GM19238 (cell line): ENCODE data around the gene LCE3A.
"Not testable (repeated sequence)": the region's sequence is repeated elsewhere in the genome, so short reads cannot be mapped to it uniquely, and the experiment has no call there.

Experiments used
- DNase-seq: peaks from one replicate; pipeline ENCODE4 v3.0.0; 2011; ENCODE audit warnings: low spot score; ENCODE audit not compliant: insufficient read length

Gene LCE3A, protein sequence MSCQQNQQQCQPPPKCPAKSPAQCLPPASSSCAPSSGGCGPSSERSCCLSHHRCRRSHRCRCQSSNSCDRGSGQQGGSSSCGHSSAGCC

DNA sequence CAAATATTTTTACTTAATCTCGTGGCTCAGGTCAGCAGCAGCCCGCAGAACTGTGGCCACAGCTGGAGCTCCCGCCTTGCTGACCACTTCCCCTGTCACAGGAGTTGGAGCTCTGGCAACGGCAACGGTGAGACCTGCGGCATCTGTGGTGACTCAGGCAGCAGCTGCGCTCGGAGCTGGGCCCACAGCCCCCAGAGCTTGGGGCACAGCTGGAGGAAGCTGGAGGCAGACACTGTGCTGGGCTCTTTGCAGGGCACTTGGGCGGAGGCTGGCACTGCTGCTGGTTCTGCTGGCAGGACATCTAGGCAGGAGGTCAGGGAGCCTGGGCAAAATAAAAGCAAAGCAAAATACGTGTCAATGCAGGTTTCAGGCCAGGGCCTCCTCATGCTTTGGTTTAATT is at the start of gene LCE3A:
Gene LCE3A (minus strand): TSS at position 301 of the 400 bp plus-strand sequence. CDS start 0 bp downstream, at position 301.
- DNase-seq = no peak

DNA sequence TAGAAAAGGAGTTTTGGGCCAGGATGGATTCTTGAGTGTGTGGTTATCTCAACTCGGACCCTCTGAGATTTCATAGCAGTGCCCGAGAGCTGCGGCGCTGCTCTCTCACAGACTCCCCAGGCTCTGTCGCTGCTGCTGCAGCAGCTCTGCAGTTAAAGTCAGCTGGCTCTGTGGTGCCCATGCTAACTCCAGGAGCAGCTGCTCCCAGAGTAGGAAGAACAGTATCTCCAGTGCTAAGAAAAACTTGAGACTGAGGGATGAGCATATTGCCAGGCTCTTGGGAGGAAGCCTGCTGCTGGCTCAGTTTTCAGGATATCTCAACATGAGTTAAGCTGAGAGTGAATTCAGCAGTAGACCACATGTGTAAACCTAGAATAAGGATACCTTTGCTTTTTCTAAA is 44.7 kb upstream of the LCE3A start:
- DNase-seq = no peak

DNA sequence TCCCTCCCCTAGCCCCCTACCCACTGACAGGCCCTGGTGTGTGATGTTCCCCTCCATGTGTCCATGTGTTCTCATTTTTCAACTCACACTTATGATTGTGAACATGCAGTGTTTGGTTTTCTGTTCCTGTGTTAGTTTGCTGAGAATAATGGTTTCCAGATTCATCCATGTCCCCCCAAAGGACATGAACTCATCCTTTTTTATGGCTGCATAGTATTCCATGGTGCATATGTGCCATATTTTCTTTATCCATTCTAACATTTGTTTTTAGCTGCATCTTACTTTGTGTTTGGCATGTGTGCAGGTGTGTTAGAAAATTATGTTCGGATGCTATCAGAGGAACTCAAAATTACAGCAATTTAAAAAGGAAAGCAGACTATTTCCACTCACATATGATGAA is 43.3 kb upstream of the LCE3A start:
- not testable (repeated sequence) for DNase-seq

DNA sequence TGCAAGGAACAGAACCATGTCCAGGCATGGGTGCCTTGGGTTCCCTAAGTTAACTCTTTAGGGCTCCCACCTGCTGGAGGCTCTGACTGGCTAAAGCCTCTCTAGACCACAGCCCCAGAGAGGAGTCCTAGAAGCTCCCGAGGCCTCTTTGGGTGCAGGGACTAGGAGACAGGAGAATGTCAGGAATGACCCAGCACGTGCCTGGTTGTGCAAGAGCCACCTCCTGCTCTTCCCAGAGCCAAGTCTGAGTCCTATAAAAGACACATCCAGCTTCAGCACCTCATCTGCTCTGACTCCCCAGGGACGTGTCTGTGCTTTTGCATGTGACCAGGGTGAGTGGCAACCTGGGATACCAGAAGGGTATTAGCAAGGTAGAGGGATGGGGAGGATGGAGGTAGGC is 40.2 kb upstream of the LCE3A start, which contains the start of gene LCE2D:
Gene LCE2D (plus strand): TSS at position 283 of the 400 bp plus-strand sequence. CDS start 726 bp downstream, outside the sequence.
- DNase-seq = no peak

DNA sequence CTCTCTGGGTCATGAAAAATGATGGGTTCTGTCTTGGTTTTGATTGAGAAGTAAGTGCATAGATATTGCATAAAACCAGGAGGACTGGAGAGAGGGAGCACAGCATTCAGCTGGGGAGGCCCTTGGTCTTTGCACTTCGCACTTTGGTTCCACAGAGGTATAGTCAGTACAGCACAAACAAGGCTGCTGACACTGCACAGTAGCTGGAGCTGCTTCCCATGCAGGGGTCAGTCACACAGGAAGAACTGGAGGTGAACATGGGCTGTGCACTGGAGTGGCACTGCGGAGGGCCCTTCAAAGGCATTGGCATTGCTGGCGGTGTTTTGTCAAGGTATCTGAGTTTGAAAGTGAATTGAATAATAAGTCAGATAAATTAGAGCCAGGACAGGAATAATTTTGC is 35.7 kb upstream of the LCE3A start:
- DNase-seq = no peak

DNA sequence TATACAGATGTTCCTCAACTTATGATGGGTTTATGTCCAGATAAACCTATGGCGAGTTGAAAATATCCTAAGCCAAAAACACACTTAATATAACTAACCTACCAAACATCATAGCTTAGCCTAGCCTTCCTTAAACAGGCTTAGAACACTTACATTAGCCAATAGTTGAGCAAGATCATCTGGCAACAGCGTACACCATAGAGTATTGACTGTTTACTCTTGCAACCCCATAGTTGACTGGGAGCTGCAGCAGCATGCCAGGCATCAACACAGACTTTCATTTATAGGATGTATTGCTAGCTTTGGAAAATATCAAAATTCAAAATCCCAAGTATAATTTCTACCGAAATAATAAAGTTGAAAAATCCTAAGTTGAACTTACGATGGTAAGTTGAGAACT is 34.8 kb upstream of the LCE3A start:
- no peak for DNase-seq

DNA sequence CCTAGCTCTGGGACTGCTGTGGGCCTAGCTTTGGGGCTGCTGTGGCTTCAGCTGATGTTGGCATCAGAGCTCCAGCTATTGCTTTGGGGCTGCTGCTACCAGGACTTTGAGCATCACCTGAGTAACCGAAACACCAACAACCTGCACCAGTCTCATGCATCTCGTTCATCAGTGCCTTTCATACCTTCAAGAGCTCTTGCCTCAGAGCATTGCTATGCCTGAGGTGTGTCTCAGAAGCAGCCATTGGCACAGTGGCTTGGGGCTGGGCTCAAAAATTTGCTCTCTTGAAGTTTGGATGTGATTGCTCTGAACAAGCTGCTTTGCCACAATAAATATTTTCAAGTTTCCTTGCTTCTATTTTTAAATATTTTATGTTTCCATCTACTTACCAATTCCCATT is 33.6 kb upstream of the LCE3A start:
- no peak for DNase-seq

DNA sequence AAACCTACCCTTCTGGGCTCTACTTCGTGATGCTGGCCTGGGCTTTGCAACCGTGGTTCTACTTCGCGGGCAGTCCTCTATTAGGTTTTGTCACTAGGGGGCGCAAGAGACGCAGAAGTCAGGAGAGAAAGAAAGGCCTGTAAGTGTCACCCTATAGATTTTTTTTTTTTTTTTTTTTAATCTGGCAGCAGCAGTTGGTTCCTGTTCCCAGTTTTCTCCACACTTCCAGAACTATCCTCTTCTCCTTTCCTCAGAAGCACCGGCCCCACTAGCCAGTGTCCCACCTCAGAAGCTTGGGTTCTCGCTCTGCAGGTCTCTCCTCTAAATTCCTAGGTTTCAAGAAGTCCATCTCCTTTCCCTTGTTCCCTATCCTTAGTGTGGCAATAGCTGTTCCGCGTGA is 31.2 kb upstream of the LCE3A start:
- DNase-seq = peak; percentile 39

DNA sequence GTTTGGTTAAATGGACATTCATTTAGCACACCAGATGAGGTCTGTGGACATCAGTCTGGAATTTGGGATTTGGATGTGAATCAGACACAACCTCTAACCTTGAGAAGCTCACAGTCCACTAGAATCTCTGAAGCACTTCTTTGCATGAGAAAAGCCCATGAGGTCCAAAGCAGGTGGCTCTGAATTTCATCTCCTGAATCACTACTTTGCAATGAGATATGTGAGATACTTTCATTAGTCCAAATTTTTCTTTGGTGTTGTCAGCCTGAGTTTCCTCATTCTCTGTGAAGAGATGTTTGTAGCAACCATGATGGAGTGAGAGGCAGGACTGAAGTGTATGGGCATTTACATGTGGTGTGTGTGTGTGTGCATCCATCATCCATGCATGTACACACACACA is 23.8 kb upstream of the LCE3A start:
- DNase-seq = no peak

DNA sequence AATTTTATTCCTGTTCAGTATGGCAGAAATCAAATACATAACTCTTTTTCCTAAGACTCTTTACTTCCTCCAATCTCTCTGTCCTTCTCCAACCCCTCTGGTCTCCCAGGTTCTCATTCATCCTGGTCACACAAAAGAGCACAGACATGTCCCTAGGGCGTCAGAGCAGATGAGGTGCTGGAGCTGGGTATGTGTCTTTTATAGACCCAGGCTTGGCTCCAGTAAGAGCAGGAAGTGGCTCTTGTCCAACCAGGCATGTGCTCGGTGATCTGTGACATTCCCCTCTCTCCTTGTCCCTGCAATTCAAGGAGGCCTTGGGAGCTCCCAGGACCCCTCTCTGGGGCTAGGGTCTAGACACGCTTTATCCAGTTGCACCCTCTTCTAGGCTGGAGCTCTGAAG is 22.2 kb upstream of the LCE3A start:
- DNase-seq = no peak

DNA sequence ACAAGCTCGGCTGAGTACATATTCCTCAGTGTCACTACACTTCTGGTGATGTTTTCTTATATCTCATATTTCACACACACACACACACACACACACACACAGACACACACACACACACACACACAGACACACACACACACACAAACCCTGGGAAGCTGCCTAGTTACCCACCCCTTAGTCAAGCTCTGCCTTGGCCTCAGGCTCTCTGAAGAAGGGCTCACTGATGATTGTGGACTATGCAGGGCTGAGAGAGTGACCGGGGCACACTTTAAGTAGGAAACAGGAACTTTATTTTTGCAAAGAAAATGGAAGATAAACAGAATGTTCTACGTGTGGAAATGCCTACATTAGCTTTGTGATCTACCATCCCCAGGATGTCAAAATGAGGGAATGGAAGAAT is 21.0 kb upstream of the LCE3A start:
- no peak for DNase-seq

DNA sequence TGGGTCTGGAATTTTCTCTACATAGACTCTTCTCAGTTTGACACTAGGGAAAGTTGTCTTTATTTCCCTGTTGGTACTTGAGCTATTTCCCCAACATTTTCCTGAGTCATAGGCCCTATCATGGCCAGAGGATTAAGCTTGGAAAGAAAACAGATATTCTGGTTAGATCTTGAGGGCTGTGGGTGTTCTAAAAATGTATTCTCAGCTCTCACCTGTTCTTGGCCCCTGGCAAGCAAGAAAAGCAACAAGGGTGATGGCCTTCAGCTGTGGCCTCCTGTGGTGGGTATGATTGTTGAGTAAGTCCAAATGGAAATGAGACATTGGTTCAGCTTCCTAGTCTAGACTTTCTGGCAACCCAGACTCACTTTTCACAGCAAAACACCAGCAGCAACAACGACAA is 17.4 kb upstream of the LCE3A start:
- DNase-seq = no peak

DNA sequence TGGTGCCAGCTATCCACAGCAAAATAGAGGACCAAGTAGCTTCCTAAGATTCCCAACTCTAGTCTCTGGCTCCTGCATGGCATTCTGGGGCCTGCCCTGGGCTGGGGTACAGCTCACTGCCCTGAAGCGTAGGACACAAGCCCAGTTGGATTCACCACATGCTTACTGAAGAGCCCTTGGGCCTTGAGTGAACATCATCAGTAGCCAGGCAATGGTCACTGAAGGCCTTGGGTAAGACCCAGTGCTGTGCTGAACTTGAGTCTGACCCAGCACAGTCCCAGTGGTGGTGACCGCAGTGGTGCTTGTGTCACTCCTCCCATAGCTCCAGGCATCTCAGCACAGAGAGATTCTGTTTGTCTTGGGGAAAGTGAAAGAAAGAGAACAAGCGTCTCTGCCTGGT is 7.7 kb upstream of the LCE3A start:
- no peak for DNase-seq

DNA sequence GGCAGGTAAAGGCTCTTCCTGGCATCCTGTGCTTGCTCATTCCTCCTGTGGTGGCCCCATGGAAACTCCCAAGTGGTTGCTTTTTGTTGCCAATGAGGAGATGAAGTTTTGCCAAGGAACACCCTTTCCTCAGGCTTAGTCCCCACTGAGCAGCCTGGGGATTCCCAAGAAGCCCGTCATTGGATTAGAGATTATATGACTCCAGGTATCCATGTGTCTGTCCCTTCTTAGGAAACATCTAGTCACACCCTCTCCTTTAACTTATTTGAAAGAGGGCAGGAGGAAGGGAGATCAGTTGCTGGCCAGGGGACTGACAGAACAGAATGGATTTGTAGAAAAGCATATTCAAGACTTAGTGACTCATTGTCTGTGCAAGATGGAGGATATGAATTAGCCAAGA is 3.8 kb upstream of the LCE3A start:
- no peak for DNase-seq

DNA sequence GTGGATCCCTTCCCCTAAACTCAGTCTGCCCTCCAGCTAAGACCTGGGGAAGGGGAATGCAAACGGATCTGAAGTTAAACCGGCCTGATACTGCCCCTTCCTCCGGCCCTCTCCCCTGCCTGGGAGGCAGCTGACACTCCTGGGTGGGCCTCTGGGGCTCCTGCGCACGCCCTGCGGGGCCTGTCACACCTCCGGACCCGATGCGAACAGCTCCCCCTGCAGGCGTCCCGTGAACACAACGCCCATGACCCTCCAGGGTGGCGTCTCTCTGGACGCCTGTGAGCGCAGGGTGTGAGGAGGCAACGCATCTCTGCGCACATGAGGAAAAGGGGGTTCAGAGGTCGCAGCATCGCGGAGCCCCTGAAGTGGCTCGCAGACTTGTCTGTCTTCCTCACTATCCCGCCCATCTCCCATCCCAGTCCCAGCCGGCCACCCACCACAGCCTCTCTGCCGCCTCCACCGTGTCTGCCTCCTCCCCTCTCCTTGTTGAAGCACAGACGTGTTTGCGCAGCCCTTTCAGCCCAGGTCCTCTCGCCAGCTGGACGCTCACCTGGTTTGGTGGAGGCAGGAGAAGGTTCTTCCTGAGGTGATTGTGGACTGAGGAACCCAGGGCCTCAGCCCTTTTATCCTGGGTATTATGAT is 421 bp upstream of the LCE3A start:
- DNase-seq = peak; percentile 8

DNA sequence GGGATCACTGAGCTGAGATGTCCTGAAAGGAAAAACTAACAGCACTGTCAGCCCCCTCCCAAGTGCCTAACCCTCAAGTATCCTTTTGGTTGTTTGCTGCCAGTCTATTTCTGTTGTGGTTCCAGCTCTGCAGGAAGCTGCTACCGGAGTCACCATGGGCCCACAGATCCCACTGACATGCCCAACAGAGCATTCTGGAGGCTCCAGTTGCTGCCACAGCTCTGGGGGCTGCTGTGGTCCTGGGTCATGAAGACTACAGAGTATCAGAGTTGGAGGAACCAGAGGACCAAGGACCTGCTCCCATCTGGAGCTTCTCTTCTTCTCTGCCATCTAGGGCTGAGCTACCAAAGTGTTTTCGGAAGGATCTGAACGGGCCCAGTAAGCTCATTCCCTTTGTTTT is 910 bp downstream of the LCE3A start:
- no peak for DNase-seq

DNA sequence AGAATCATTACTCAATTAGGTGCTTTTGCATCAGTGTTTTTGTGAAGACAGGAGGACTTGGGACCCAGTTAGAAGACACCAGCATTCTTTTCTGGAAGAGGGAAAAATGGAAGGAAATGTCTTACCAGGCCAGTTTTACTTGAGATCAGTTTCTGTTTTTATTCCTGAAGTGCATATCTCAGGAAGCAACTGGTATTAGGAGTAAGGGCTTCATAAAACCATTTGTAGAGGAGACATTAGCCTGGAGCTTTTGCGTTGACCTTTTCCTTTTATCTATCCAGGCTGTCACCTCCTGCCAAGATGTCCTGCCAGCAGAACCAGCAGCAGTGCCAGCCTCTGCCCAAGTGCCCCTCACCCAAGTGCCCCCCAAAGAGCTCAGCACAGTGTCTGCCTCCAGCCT is 9.4 kb downstream of the LCE3A start, which contains the start of gene LCE3B:
Gene LCE3B (plus strand): TSS at position 301 of the 400 bp plus-strand sequence. CDS start 0 bp downstream, at position 301.
- no peak for DNase-seq

DNA sequence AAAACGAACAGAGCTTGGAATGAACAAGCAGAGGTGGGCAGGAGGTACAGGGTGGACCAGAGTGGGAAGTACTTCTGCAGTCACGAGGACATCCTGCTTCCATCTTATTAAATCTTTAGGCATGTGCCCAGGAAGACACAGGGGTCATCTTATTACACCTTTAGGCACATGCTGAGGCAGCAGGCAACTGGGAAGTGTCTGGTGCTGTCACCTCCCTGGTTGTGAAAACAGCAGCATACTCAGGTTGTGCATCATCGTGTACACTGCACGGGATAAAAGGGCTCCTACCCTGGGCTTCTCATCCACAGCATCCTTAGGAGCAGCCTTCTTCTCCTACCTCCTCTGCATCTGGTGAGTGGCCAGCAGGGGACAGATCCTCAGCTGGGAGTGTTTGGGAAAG is 23.0 kb downstream of the LCE3A start, which contains the start of gene LCE3C:
Gene LCE3C (plus strand): TSS at position 301 of the 400 bp plus-strand sequence. CDS start 498 bp downstream, outside the sequence.
- DNase-seq = no peak

DNA sequence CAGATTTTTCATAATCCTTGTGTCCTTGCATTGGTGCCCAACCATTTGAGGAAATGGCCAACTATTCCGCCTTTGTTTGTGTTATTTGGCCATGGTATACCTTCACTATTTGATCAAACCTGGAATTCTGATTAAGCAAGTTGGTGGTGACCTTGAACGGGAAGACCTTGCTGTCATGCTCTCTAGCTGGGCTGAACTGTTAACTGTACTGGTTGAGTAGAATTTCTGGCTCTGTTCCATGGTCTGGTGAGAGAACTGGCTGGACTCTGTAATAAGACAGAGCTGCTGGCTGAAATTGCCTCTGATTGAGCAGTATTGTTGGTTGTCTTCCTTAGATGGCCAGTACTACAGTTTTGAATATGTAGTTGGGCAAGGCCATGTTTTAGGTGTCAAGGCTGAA is 25.9 kb downstream of the LCE3A start:
- DNase-seq = no peak

DNA sequence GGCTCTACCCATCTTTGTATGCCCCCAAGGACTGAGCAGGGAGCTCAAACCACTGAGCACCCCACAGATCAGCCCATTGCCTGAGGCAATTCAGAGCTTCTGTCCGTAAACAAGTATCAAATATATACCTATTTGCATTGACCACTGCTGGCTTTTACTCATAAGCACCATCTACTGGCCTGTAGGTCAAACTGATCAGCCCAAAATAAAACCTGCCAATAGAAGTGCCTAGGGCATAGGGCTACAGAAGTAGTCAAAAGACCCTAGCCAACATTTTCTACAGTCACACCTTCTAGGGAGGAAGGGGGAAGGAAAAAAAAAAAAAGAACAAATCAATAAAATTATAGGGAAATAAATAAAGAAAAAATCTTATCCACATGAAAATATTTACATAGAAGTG is 37.3 kb downstream of the LCE3A start:
- DNase-seq = no peak

DNA sequence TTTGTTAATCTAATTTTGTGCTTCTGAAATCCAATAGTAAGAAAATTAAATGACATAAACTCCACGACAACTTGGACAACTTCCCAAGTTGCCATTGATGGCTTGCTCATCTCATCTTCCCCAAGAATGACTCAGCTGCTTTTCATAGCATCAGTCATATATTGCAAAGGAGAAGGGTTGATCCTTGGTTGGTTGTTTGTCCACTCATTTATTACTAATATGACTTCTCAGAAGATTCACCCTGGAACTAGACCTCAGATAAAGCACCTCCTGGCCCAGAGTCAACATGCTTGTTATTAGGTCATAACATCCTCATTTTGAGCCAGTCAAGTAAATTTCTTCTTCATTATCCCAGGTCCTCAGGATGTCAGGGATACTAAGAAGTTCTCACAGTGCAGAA is 40.3 kb downstream of the LCE3A start:
- DNase-seq = no peak

DNA sequence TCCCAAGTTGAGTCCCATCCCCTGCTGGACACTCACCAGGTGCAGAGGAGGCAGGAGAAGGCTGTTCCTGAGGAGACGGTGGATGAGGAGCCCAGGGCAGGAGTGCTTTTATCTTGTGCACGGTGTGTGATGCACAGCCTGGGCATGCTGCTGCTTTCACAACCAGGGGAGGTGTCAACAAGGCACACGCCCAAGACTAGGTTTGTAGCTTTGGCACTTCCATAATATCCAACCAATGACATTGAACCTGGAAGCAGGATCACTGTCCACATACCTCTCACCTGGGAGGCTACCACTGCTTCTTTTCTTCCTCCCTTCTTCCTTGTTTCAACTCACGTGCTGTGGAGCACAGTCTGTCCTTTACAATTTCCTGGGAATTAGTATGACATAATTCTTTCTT is 42.5 kb downstream of the LCE3A start, which contains the start of gene LCE3D:
Gene LCE3D (minus strand): TSS at position 84 of the 400 bp plus-strand sequence. CDS start 580 bp downstream, outside the sequence.
- no peak for DNase-seq

DNA sequence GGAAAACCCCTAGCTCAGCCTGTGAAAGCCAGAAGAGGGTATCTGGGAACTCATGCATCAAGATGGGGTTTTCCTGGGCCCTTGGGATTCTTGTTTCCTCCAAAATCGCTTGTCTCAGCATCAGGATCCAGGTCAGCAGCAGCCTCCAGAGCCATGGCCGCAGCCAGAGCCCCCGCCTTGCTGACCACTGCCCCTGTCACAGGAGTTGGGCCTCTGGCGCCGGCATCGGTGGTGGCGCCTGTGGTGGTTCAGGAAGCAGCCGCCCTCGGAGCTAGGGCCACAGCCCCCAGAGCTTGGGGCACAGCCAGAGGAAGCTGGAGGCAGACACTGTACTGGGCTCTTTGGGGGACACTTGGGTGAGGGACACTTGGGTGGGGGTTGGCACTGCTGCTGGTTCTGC is 43.4 kb downstream of the LCE3A start:
- not testable (repeated sequence) for DNase-seq
